Pancreas (tissue), 10 donors: ENCODE data around the gene MTMR2. TPM values are rescaled to one million over a fixed set of nuclear protein-coding genes. Genes with fewer than 3 reads are reported as not detected.
A peak's percentile ranks its signal among the peaks of the same experiment; 100 is the strongest.

Source experiments
- ATAC-seq, 4 donors: fragments of 200-7000 bp; cut with Tn5 transposase; one replicate each; pipeline versions ENCODE4 v1.8.0 to v1.9.1; 2020; ENCODE audit warnings: mild to moderate bottlenecking in 4 of 4, moderate library complexity in 4 of 4
- DNase-seq, 6 donors: peaks; one replicate each; pipeline ENCODE4 v3.0.0-alpha.2; 2020
- FAIRE-seq: peaks from 2 replicates; lab custom pipeline; 2012; peaks lifted over from hg19 to GRCh38; lab: Jason Lieb, UNC
- H3K27ac ChIP-seq, 4 donors: fragments of 200-600 bp; sonication (generic); 1 replicate in 3 of 4; 2 replicates in 1 of 4; pipeline versions ENCODE4 v1.5.0 to v1.8.0; 2020
- H3K27me3 ChIP-seq, 4 donors: fragments of 200-600 bp; one replicate each; pipeline ENCODE4 v1.8.0; 2021
- H3K36me3 ChIP-seq, 3 donors: fragments of 200-600 bp; sonication (generic) in 1 of 3; one replicate each; pipeline versions ENCODE4 v1.5.0 to v1.8.0; 2020 to 2021
- H3K4me1 ChIP-seq, 3 donors: fragments of 200-600 bp; one replicate each; pipeline ENCODE4 v1.8.0; 2021
- H3K4me3 ChIP-seq, 4 donors: fragments of 200-600 bp; sonication (generic) in 2 of 4; one replicate each; pipeline versions ENCODE4 v1.5.0 to v1.8.0; 2020 to 2021
- H3K9me3 ChIP-seq, 4 donors: fragments of 200-600 bp; one replicate each; pipeline ENCODE4 v1.8.0; 2021
- WGBS, 2 donors: extraction: QIAGEN DNeasy Blood & Tissue Kit; methylation state at CpG; one replicate each; pipeline ENCODE4 v1.1.7; 2013; 5-methylcytosine and 5-hydroxymethylcytosine counted together
- intact Hi-C, 3 donors: fragments of 100-400 bp; cut with DNase I; formaldehyde crosslinking; loops; one replicate each; pipeline versions ENCODE4 v1.11.1 to v1.14.2; 2022
- polyA plus RNA-seq, 2 donors: library from polyadenylated mRNA; stranded (reverse); fragments of 200-250 nt; gene quantifications; one replicate each; pipeline ENCODE4 v1.2.3, GENCODE V29; 2013
- total RNA-seq, 6 donors: library from RNA; stranded (reverse); fragmentation: NEBNext Ultra II Directional in 4 of 6; extraction: Animal tissue kit (Norgen Biotek cat#: 25700) in 4 of 6; gene quantifications; one replicate each; pipeline versions ENCODE4 v1.2.1 to v1.2.4, GENCODE V29; 2021 to 2023
- TF ChIP-seq, protein P1 (sequence below), 4 donors: fragments of 200-600 bp; sonication (generic) in 3 of 4; IDR thresholded peaks; one replicate each; pipeline versions ENCODE4 v1.5.0 to v1.8.0; 2021; ENCODE audit warnings: antibody characterized with exemption in 4 of 4
- donor health status: healthy with polysubstance abuse.
- donor health status: DM: no; HTN: no; CAD: no; lungs with moderate emphysema.
- donor health status: DM: no; HTN: no; CAD: no.
- donor health status: control.
- donor health status: control.
- donor health status: Bipolar disorder and iron deficiency.
- donor health status: DM: yes; HTN: yes; CAD: no.
- donor health status: DM: no; HTN: no; CAD: no.
- donor health status: DM: no; HTN: no; CAD: no.
- donor health status: DM: yes; HTN: yes; CAD: no.

The MTMR2 gene
- total RNA-seq: 10 to 100 TPM in 4 of 6 donors, 1 to 10 TPM in 2; 8.0 to 14.4 (median 11.2) TPM
- polyA plus RNA-seq: 1 to 10 TPM; 5.1 to 7.0 TPM

DNA sequence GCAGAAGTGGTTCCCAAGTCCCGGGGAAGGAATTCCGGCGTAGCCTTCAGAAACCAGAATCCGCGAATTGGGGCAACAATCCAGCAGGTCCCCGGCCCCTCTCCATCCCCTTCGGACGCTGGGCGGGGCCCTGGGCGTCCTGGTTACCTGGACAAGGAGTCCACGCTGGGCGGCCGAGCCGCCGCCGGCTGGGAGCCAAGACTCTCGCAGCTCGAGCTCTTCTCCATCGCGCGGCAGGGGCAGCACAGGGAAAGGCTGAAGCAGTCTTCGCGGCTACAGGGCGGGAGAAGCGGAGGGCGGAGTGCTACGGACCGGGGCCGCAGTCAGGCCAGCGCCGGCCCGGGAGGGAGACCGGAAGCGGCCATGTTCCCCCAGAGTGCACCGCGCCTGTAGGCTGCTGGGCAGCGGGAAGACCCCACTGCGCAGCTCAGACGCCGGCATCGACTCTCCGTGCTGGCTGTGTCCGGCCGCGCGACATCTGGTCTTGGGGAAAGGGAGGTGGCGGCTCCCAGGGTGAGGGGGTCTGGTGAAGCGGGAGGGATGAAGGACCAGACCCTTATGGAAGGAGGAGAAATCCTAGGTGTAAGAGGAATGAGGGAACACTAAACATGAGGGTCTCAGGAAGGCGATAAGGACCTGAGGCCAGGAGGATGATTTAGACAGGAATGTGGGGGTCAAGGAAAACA, at the start of gene MTMR2:
TSS of gene MTMR2 (minus strand) at position 380 of the 686 bp plus-strand sequence. CDS start at position 227, 153 bp downstream.
- intact Hi-C loops: no loop called here
- WGBS, 2 donors: 0% methylated on average over 48 to 49 of the region's 49 CpGs
- H3K36me3 ChIP-seq: no peaks in the 10 kb centered on the region

DNA sequence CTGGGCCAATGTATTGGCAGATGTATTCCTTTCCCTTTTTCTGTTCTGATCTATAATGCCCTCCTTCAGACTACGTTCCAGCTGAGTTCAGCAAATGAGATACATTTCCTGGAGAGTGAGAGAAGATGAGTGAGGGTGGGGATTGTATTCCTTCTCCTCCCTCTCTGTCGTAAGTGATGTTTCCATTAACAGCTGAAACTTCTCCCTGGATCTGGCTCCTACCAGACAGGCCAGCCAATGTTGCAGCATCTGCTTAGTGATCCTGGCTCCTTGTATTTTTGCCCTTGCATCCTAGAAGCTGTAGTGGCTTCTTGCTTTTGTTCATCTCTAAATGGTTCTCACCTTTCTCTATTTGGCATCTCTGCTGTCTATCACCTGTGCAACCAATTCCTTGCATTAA, 48.2 kb upstream of the MTMR2 start:
- intact Hi-C loops: no loop called here
- H3K4me3 ChIP-seq: no peak overlapping the region
- no peaks in the 10 kb centered on the region for H3K9me3 ChIP-seq
- 47 to 64% methylated on average over 2 of the region's 2 CpGs for WGBS, 2 donors
- H3K27me3 ChIP-seq: no peaks in the 10 kb centered on the region
- no peak for ATAC-seq
- FAIRE-seq: no peak
- no peaks in the 10 kb centered on the region for H3K4me1 ChIP-seq
- H3K36me3 ChIP-seq: no peaks in the 10 kb centered on the region
- no peak overlapping the region for H3K27ac ChIP-seq
- TF ChIP-seq, protein P1, sequence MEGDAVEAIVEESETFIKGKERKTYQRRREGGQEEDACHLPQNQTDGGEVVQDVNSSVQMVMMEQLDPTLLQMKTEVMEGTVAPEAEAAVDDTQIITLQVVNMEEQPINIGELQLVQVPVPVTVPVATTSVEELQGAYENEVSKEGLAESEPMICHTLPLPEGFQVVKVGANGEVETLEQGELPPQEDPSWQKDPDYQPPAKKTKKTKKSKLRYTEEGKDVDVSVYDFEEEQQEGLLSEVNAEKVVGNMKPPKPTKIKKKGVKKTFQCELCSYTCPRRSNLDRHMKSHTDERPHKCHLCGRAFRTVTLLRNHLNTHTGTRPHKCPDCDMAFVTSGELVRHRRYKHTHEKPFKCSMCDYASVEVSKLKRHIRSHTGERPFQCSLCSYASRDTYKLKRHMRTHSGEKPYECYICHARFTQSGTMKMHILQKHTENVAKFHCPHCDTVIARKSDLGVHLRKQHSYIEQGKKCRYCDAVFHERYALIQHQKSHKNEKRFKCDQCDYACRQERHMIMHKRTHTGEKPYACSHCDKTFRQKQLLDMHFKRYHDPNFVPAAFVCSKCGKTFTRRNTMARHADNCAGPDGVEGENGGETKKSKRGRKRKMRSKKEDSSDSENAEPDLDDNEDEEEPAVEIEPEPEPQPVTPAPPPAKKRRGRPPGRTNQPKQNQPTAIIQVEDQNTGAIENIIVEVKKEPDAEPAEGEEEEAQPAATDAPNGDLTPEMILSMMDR (IDR thresholded peaks at IDR 0.05): no peak
- DNase-seq: no peak

More for the DNA sequence above, at the start of gene MTMR2:
- Histone ChIP-seq H3K4me1 (peaks cover 4 to 10% (median 10%) of the 10 kb centered on the region in 3 donors), H3K9me3 (no peaks in the 10 kb centered on the region), H3K27me3 (no peaks in the 10 kb centered on the region), H3K4me3 (peak within 1 kb of the TSS; percentile 64 to 90 (median 86)), H3K27ac (peak within 1 kb of the TSS; percentile 74 to 89 (median 84))
- ATAC-seq (peak; percentile 91 to 99 (median 98)), FAIRE-seq (no peak), DNase-seq (peak; percentile 59 to 89 (median 74))
- TF ChIP-seq, protein P1 (IDR thresholded peaks at IDR 0.05): no peak

- Histone ChIP-seq H3K27me3 (no peaks in the 10 kb centered on the region), H3K9me3 (no peaks in the 10 kb centered on the region), H3K27ac (no peak overlapping the region), H3K4me3 (no peak overlapping the region), H3K4me1 (no peaks in the 10 kb centered on the region), H3K36me3 (no peaks in the 10 kb centered on the region)
- no peak for FAIRE-seq
- intact Hi-C loops: no loop called here
- TF ChIP-seq, protein P1 (IDR thresholded peaks at IDR 0.05): no peak
- ATAC-seq: no peak
- no peak for DNase-seq
- WGBS, 2 donors: 48 to 66% methylated on average over 1 of the region's 1 CpG
These were observed 44.7 kb upstream of the MTMR2 start for GRCh38 chr11:95968585-95968984.

DNA sequence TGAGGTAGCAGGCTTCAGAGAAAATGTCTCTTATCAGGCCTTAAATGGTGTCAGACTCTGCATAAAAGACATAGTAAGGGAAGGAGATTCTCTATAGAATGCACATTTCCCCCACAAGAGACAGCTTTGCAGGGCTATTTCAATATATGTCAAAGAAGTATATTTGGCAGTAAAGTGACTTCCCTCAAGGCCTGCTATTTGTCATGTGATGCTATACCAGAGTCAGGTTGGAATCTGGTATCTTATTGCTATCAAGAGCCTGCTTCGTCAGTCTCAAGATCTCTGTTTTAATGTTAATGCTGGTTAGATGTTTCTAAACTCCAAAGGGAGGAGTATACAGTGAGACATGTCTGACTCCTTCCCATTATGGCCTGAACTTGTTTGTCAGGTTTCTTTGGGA, 40.4 kb upstream of the MTMR2 start:
- Histone ChIP-seq H3K4me1 (no peaks in the 10 kb centered on the region), H3K9me3 (no peaks in the 10 kb centered on the region), H3K27me3 (no peaks in the 10 kb centered on the region), H3K4me3 (no peak overlapping the region), H3K36me3 (no peaks in the 10 kb centered on the region), H3K27ac (no peak overlapping the region)
- WGBS, 2 donors: 41 to 50% methylated on average over 1 of the region's 1 CpG
- DNase-seq: no peak
- no peak for FAIRE-seq
- intact Hi-C loops: no loop called here
- no peak for ATAC-seq
- TF ChIP-seq, protein P1 (IDR thresholded peaks at IDR 0.05): no peak

DNA sequence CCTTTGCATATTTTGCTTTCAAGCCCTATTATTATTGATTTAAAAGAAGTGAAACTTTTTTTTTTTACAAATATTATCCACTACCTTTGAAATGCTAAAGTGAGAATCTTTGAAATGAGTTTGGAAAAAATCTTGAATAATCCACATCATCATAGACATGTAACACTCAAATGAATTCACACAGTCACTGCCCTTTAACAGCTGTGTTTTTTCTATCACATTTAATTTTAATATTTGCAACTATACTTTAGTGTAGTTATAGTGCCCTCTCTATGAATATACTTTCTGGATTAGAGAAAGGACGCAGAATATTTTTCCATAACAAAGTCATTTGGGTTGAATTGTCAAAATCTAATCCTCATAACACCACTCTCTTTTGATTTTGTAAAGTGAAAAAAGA, 37.9 kb upstream of the MTMR2 start:
- TF ChIP-seq, protein P1 (IDR thresholded peaks at IDR 0.05): no peak
- DNase-seq (no peak), FAIRE-seq (no peak), ATAC-seq (no peak)
- Histone ChIP-seq H3K4me1 (no peaks in the 10 kb centered on the region), H3K36me3 (no peaks in the 10 kb centered on the region), H3K9me3 (no peaks in the 10 kb centered on the region), H3K4me3 (no peak overlapping the region), H3K27me3 (no peaks in the 10 kb centered on the region), H3K27ac (no peak overlapping the region)
- intact Hi-C loops: no loop called here
- 89 to 90% methylated on average over 1 of the region's 1 CpG for WGBS, 2 donors
